Thymus (tissue), 11 donors: ENCODE results near the gene FCN1. TPM values are rescaled to one million over a fixed set of nuclear protein-coding genes. Genes with fewer than 3 reads are reported as not detected.

Source experiments
- DNase-seq, 9 donors: peaks; one replicate each; pipeline ENCODE4 v3.0.0-alpha.2; 2013; ENCODE audit warnings: low spot score in 9 of 9, low read depth in 6 of 9, missing footprints in 1 of 9
- H3K27ac ChIP-seq, 2 donors: one replicate each; pipeline ENCODE4 v1.5.1; 2013; ENCODE audit warnings: control low read depth in 1 of 2, low read depth in 1 of 2, low read length in 1 of 2, mild to moderate bottlenecking in 1 of 2, moderate library complexity in 1 of 2
- H3K27me3 ChIP-seq, 2 donors: one replicate each; pipeline ENCODE4 v1.5.1; 2013; ENCODE audit warnings: low read length in 1 of 2; ENCODE audit not compliant: control insufficient read depth in 2 of 2, insufficient read depth in 1 of 2
- H3K36me3 ChIP-seq, 2 donors: one replicate each; pipeline ENCODE4 v1.5.1; 2013; ENCODE audit warnings: low read length in 1 of 2, mild to moderate bottlenecking in 1 of 2, moderate library complexity in 1 of 2; ENCODE audit not compliant: control insufficient read depth in 2 of 2, insufficient read depth in 2 of 2
- H3K4me1 ChIP-seq, 2 donors: one replicate each; pipeline ENCODE4 v1.5.1; 2013; ENCODE audit warnings: low read length in 2 of 2; ENCODE audit not compliant: control insufficient read depth in 2 of 2, insufficient read depth in 2 of 2
- H3K4me3 ChIP-seq, 2 donors: one replicate each; pipeline ENCODE4 v1.5.1; 2013; ENCODE audit warnings: low read length in 2 of 2, control low read depth in 1 of 2, mild to moderate bottlenecking in 1 of 2
- H3K9me3 ChIP-seq, 2 donors: one replicate each; pipeline ENCODE4 v1.5.1; 2013; ENCODE audit warnings: low read length in 1 of 2, mild to moderate bottlenecking in 1 of 2; ENCODE audit not compliant: control insufficient read depth in 2 of 2, insufficient read depth in 1 of 2
- WGBS: extraction: QIAGEN DNeasy Blood & Tissue Kit; methylation state at CpG from one replicate; pipeline ENCODE4 v1.1.7; 2013; 5-methylcytosine and 5-hydroxymethylcytosine counted together
- polyA plus RNA-seq: library from polyadenylated mRNA; stranded (reverse); fragments of 200-250 nt; gene quantifications from one replicate; pipeline ENCODE4 v1.2.3, GENCODE V29; 2013
- total RNA-seq: library from RNA; stranded (reverse); fragments of 120-200 nt; gene quantifications from one replicate; pipeline ENCODE4 v1.2.4, GENCODE V29; 2013
- donor health status: healthy.

The FCN1 gene
- total and polyA plus RNA-seq, 2 donors = 4.9 to 12.2 TPM

GRCh38 chr9:134885001-134885678 is 32.6 kb downstream of the FCN1 start:
- peaks cover 0 to 12% of the 10 kb centered on the region in 2 donors for H3K4me1 ChIP-seq
- H3K36me3 ChIP-seq = no peaks in the 10 kb centered on the region
- peaks cover 0 to 2% of the 10 kb centered on the region in 2 donors for H3K27me3 ChIP-seq
- 95% methylated on average over 22 of the region's 22 CpGs for WGBS
- no peak overlapping the region for H3K27ac ChIP-seq
- no peak overlapping the region for H3K4me3 ChIP-seq
- no peak for DNase-seq
- no peaks in the 10 kb centered on the region for H3K9me3 ChIP-seq

GRCh38 chr9:134884492-134884891 is 33.2 kb downstream of the FCN1 start:
- no peak overlapping the region for H3K27ac ChIP-seq
- no peaks in the 10 kb centered on the region for H3K36me3 ChIP-seq
- no peak for DNase-seq
- no peak overlapping the region for H3K4me3 ChIP-seq
- H3K4me1 ChIP-seq = peaks cover 0 to 10% of the 10 kb centered on the region in 2 donors
- 91% methylated on average over 8 of the region's 8 CpGs for WGBS
- H3K27me3 ChIP-seq = peaks cover 0 to 2% of the 10 kb centered on the region in 2 donors
- H3K9me3 ChIP-seq = no peaks in the 10 kb centered on the region

GRCh38 chr9:134883040-134883782 is 34.5 kb downstream of the FCN1 start:
- H3K27ac ChIP-seq = no peak overlapping the region
- H3K9me3 ChIP-seq = no peaks in the 10 kb centered on the region
- peaks cover 0 to 9% of the 10 kb centered on the region in 2 donors for H3K4me1 ChIP-seq
- 94% methylated on average over 18 of the region's 18 CpGs for WGBS
- H3K27me3 ChIP-seq = peaks cover 0 to 2% of the 10 kb centered on the region in 2 donors
- H3K36me3 ChIP-seq = no peaks in the 10 kb centered on the region
- no peak for DNase-seq
- no peak overlapping the region for H3K4me3 ChIP-seq

GRCh38 chr9:134882204-134882785 is 35.4 kb downstream of the FCN1 start:
- WGBS = 94% methylated on average over 3 of the region's 3 CpGs
- H3K4me1 ChIP-seq = no peaks in the 10 kb centered on the region
- H3K36me3 ChIP-seq = no peaks in the 10 kb centered on the region
- peaks cover 0 to 1% of the 10 kb centered on the region in 2 donors for H3K27me3 ChIP-seq
- DNase-seq = no peak
- H3K9me3 ChIP-seq = no peaks in the 10 kb centered on the region
- no peak overlapping the region for H3K27ac ChIP-seq
- no peak overlapping the region for H3K4me3 ChIP-seq

- no peaks in the 10 kb centered on the region for H3K27me3 ChIP-seq
- 96% methylated on average over 13 of the region's 13 CpGs for WGBS
- DNase-seq = no peak
- H3K4me1 ChIP-seq = no peaks in the 10 kb centered on the region
- no peak overlapping the region for H3K4me3 ChIP-seq
- no peaks in the 10 kb centered on the region for H3K36me3 ChIP-seq
- no peak overlapping the region for H3K27ac ChIP-seq
- no peaks in the 10 kb centered on the region for H3K9me3 ChIP-seq
Observed at GRCh38 chr9:134881313-134881670, 36.4 kb downstream of the FCN1 start.

- 83% methylated on average over 25 of the region's 25 CpGs for WGBS
- Histone ChIP-seq H3K9me3 (no peaks in the 10 kb centered on the region), H3K27me3 (no peaks in the 10 kb centered on the region), H3K36me3 (no peaks in the 10 kb centered on the region), H3K4me1 (no peaks in the 10 kb centered on the region), H3K4me3 (no peak within 1 kb of the TSS), H3K27ac (no peak within 1 kb of the TSS)
- DNase-seq = no peak
Observed at GRCh38 chr9:134880484-134881312, 37.0 kb downstream of the FCN1 start, which contains the start of gene FCN2. Gene FCN2, plus strand, starts transcription at chr9:134880810. Its CDS starts 12 bp downstream, at chr9:134880822.

- H3K4me1 ChIP-seq = no peaks in the 10 kb centered on the region
- no peak for DNase-seq
- no peaks in the 10 kb centered on the region for H3K9me3 ChIP-seq
- H3K27ac ChIP-seq = no peak overlapping the region
- H3K36me3 ChIP-seq = no peaks in the 10 kb centered on the region
- H3K4me3 ChIP-seq = no peak overlapping the region
- 96% methylated on average over 13 of the region's 13 CpGs for WGBS
- H3K27me3 ChIP-seq = no peaks in the 10 kb centered on the region
Observed at GRCh38 chr9:134879664-134880483, 37.8 kb downstream of the FCN1 start.

- Histone ChIP-seq H3K27me3 (no peaks in the 10 kb centered on the region), H3K9me3 (no peaks in the 10 kb centered on the region), H3K4me1 (no peaks in the 10 kb centered on the region), H3K4me3 (no peak overlapping the region), H3K27ac (no peak overlapping the region), H3K36me3 (no peaks in the 10 kb centered on the region)
- WGBS = 96% methylated on average over 4 of the region's 4 CpGs
- DNase-seq = no peak
Observed at GRCh38 chr9:134877541-134877940, 40.2 kb downstream of the FCN1 start.
